SK-N-MC (cell line): ENCODE data around the gene EFNB2.

Experiments
- EZH2 ChIP-seq: fragments of 200-600 bp; sonication (generic); IDR thresholded peaks from one replicate; pipeline ENCODE4 v1.6.1; 2017; ENCODE audit warnings: antibody characterized with exemption
- POLR2AphosphoS5 ChIP-seq: IDR thresholded peaks from 2 replicates; pipeline ENCODE4 v1.6.1; 2012; ENCODE audit warnings: mild to moderate bottlenecking, low read depth, low read length, borderline replicate concordance

- TF ChIP-seq POLR2AphosphoS5 (no peak), EZH2 (no peak)
Measured at GRCh38 chr13:106581225-106581624, 45.8 kb upstream of the EFNB2 start.
